ENCODE measurements around the gene CPXM2.

GRCh38 chr10:123760356-123761037 is 131.1 kb downstream of the CPXM2 start:
- TF ChIP-seq ZSCAN29 (IDR thresholded peaks at IDR 0.05) (no peak), RNF219 (CRISPR knock-in tag; IDR thresholded peaks at IDR 0.05) (no peak), CTCF (IDR thresholded peaks at IDR 0.05 in 2 of 3, conservative IDR thresholded peaks at IDR 0.05 in 1 of 3; ENCODE audit: insufficient read depth in 2 of 3, low read depth in 1 of 3, low read length in 3 of 3) (no peak)

Measured in K562 (cell line).